T-helper 22 cell (primary cell): ENCODE measurements around the gene SELL.
"Not testable (repeated sequence)": the region's sequence is repeated elsewhere in the genome, so short reads cannot be mapped to it uniquely, and the experiment has no call there.

Experiments
- DNase-seq: peaks from one replicate; pipeline ENCODE4 v3.0.0-alpha.2; 2020; ENCODE audit warnings: low read depth

Gene SELL

DNA sequence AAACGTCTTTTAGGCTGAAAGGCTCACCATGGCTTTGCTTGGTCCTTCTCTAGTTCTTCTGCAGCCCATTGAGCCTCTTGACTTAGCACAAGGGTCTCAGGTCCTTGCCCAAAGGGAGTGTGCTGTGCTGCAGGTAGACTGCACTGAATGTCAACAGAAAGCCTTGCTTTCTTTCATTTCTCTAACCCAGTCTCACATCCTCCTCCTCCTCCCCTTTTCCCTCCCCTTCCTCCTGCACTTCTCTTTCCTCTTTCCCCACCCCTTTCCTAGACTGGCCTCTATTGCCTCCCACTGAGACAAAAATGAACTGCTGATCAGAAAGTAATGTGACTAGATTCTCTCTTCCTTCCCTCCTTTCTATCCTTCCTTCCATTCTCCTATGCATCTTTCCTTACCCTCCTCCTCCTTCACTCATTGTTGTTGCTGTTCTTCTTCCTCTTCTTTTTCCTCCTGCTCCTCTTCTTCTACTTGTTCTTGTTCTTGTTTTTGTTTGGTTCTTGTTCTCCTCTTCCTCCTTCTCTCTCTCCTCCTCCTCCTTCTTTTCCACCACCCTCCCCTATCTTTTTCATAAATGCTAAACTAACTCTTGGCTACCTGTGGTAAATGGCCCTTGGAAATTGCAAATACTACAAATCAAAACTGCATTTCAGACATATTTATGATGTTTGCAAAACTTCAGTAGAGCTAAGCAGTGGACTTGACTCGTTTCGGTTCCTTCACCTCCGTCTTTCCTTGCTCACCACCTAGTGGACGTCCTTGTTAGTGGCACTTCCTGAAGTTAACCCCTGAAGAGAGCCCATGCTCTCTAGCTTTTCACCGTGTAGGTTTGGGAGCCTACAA, at the start of gene SELL:
TSS of gene SELL (minus strand) at position 152 of the 840 bp plus-strand sequence. CDS start at position 30, 122 bp downstream.
- peak; percentile 39 for DNase-seq

DNA sequence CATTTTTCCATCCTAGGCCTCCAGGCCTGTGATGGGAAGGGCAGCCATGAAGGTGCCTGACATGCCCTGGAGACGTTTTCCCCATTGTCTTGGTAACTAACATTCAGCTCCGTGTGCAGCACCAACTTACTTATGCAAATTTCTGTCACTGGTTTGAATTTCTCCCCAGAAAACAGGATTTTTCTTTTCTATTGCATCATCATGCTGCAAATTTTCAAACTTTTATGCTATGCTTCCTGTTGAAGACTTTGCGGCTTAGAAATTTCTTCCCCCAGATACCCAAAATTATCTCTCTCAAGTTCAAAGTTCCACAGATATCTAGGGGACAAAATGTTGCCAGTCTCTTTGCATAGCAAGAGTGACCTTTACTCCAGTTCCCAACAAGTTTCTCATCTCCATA, 47.6 kb upstream of the SELL start:
- DNase-seq: no peak

DNA sequence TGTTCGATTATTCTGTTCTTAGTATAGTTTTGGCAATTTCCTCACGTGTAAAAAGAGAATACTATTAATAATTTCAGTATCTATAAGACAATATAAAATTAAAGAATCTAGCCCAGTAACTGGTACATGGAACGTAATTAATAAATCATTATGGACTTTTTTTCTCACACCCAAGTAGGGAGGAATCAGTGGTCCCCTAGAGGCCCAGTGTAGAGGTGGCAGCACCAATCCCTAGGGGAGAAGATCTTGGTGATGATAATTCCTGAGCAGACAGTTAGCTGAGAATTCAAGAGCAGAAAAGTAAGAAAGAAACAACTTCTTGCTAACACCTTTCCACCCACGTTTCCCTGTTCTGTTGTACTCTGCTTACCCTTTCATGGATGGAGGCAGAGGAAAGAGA, 42.1 kb upstream of the SELL start:
- no peak for DNase-seq

DNA sequence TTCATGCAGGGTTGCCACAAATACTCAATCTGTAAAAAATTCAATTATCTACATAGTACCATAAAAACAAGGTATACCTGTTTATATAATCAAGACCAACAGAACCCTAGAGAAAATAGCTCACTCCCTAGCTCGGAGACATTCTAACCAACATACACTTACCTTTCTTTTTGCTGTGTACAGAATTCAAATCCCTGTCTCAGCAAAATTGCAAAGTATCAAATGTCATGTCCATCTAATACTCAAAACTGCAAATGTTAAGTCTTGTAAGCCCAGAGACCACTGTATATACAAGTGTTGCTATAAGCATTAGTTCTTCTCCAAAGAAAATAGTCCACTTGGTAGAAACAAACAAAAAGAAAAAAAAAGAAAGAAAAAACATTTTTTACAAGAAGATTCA, 38.6 kb upstream of the SELL start:
- no peak for DNase-seq

DNA sequence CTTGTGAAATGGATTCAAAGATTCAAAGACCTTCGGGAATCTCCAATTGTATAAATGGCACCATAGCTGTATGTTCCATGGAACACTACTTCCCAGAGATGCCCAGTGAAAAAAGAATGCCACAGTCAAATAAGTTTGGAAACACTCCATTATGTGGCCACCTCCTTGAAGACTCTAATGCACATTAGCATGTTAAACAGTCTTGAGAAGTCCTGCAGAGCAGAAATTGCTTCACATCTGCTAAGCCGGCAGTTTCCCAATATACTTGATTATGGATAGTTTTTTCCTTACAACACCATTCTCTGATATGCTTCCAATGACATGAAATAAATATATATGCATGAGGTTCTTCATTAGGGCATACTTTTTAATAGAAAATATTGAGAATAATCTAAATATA, 35.1 kb upstream of the SELL start:
- no peak for DNase-seq

DNA sequence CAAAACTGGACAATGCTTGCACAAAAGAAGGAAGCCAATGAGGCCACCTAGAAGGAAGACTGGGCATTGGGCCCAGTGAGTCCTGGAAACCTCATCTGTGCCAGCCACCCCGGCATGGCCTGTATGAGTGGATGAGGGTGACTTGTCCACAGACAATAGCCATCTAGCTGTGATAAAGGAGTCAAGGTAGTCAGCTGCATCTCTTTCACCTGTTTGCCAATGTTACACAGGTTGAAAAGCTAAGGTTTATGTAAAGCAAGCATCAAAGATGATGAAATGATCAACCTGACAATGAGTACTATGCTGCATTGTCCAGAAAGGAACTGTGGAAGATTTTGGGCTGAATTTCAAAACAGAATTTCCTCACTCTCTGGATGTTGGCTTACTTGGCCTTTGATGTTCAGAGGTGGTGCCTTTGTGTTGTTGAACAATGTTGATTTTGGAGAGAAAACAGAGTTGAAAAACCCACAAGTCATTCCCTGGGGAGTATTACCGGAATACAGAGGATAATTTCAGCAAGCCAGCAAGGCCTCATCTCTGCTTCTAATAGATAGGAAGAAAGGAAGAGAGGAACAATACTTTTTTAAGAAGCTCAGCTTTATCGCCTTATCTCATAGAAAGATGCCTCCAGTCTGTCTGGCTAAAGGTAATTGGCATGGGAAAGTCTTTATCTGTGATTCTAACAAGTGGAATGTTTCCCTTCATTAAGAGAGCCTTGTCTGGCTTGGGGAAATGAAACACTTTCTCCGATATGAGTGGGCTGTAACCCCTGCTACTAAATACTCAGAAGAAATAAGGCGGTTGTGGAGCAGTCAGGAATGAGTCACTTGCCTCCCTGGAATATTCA, 33.8 kb upstream of the SELL start:
- DNase-seq: no peak

DNA sequence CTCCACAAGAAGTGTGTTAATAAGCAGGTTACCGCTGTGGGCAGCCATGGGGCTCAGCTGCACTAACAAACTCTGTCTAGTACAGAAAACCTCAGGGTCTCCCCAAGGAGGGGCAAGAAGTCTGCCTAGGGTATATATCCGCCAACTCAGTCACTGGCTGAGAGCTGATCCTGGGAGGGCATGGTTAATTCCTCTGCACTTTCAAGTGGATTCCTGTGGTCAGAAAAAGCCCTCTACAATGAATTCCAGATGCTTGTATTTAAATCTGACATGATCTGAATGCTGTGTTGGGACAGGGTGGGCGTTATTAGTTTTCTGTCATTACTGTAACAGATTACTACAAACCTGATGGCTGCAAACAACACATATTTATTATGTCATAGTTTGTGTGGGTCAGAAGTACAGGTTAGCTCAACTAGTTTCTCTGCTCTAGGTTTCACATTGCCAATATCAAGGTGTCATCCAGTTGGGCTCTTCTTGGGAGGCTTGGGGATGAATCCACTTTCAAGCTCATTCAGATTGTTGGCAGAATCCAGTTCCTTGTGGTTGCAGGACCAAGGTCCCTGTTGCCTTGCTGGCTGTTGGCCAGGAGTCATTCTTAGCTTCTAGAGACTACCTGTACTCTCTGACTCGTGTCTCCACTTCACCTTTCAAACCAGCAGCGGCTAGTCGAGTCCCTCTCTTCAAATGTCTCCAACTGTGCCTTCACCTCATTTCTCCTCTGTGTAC, 30.4 kb upstream of the SELL start:
- DNase-seq: no peak

DNA sequence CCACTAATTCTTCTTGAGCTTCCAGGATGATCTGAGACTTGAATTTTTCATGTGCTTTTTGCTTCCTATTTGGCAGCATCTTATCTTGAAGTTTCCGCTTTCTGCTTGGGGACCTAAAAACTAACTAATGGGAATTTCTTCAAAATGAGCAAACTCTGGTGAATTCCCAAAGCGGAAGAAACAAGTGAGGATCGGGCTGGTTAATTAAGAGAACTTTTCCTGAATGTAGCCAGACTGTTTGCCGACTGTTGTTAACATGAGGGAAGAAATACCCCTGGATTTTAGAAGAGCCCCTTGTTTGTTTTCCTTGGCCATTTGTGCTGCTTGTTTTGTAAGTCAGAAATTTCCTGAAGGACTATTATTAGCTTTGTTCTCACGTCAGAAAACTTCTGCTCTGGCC, 28.6 kb upstream of the SELL start:
- DNase-seq: no peak

DNA sequence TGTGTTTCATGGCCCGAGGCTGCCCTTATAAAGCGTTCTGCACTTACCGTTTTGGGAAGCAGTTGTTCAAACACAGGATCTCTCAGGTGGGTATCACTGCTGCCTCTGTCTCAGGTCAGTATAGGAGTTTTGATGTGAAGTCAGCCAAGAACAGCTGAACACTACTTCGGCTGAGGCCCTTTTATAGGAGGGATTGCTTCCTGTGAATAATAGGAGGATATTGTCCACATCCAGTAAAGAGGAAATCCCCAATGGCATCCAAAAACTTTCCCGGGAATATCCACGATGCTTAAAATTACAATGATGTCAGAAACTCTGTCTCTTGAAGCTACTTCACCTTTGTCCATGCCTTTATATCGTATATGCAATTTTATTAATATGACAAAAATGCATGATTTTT, 22.5 kb upstream of the SELL start, which contains the start of gene SELE:
TSS of gene SELE (minus strand) at position 156 of the 400 bp plus-strand sequence. CDS start 467 bp downstream, outside the sequence.
- no peak for DNase-seq

DNA sequence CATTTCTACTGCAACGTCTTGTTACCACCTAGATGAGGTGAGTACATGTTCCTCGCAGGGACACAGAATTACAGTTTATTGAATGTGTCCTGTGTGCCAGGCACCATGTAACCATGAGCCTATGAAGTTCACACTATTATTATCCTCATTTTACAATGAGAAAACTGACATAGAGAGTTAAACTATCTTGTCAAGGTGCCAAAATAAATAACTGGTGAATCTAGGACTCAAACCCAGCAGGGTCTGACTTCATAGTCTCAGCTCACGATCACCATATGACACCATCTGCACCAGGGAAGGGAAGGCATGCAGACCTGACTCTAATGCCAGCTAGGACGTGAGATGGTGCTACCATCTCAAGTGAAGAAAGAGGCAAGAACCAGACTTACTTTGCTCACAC, 20.0 kb upstream of the SELL start:
- no peak for DNase-seq

DNA sequence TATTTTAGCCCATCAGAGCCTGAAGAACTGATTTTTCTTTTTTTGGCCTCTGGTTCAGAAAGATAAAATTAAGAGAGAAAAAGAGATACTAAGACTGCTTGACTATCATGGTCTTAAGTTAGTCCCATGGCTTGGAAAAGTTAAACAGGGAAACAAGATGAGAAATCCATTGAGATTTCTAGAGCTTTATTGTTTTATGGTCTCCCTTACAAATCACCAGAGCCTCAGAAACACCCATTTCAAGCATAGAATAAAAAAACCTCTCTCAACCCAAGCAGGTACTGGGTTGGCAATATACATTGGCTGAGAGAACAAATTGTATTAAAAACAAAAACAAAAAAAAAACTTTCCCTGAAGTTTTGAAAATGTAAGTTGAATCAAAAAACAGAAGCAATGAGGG, 18.6 kb upstream of the SELL start:
- DNase-seq: no peak

DNA sequence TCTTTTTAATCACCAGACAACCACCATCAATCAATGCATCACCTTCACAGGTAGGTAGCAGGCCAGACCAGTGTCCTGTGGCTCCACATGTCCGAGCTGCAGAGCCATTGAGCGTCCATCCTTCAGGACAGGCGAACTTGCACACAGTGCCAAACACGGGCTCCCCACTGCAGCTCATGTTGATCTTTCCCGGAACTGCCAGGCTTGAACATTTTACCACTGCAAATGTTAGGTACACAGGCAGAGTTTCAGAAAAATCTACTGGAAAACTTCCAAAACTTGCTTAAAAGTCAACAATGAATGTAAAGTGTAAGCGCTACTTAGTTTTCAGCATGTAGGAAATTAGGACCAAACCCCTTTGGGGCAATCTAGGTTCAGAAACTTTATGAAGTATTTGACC, 15.9 kb upstream of the SELL start:
- no peak for DNase-seq

DNA sequence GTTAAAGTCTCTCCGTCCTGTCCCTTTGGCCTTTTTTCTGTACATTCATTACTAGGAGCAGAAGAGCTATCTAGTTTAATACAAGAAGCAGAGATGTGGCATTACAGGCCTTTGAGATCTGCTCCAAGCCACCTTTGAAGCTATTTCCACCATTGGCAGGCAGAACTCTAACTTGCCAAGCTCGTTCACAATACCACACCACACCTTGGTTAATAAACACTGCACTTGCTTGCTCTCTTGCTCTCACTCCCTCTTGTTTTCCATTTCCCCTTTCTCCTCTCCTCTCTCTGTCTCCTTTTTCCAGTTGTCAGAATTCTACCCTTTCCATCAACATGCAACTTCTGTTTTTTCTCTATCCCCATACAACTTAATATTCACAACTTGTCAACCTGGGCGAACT, 15.4 kb upstream of the SELL start:
- no peak for DNase-seq

DNA sequence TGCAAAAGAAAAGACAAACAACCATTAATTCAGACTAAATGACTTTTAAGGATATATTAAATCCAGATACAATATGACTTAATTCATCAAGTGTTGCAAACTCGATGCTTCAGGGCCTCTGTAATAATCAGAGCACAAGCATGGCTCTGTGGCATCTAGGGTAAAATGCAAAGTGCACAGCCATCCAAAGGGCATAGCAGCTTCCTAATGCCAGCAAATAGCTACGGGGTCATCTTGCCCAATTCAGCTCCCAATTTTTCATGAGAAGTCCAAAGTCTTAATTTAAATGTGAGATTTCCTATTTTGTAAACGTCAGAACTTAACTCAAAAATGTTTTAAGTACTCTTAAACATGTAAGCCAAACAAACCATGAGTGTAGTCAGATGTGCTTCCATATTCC, 14.5 kb upstream of the SELL start:
- no peak for DNase-seq

DNA sequence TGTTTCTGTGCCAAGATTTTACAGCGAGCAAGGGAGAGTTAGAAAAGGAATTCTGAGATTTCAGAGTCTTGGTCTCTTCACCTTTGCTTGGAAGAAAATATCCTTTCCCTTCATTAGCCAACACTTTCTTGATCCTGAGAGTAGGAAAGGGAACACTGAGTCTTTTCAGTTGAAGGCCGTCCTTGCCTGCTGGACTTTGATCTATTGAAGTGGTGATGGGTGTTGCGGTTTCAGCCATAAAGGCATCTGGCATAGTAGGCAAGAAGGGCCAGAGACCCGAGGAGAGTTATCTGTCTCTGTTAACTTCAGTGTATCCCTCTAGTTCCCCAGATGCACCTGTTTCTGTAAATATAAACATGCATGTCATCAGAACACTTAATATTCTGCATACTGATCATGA, 12.7 kb upstream of the SELL start:
- DNase-seq: no peak

DNA sequence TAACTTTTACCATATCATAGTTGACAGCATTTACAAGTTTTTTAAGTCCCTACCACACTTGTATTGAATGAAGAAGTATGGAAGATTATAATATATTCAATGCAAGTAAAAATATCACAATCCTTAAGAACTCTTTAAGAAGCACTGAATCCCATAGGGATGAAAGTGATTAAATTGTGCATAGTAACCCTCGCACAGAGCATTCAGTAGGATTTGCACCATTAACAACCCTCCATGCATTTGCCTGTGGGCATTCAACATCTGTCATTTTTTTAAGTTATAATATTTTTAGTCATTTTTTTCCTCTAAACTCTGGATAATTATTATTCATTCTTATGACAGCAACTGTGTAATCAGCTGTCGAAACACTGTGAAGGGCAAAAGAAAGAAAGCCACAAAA, 12.3 kb upstream of the SELL start:
- no peak for DNase-seq

DNA sequence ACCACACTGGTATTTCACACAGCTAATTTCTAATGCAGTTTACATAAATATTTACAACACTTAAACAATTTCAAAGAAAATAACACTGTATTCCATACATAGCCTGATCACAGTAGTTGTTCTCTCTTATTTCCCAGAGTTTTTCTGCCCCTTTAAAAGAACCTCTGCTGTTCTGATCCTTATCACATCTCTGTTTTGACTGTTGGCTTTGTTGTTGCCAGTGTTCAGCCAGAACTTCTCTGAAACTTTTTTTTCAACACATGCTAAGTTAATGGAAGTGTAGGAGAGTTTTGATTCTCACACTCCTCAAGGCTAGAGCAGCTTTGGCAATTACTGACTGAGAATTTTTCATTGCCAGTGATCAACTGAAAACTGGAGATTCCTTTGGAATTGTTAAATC, 11.4 kb upstream of the SELL start:
- DNase-seq: no peak

DNA sequence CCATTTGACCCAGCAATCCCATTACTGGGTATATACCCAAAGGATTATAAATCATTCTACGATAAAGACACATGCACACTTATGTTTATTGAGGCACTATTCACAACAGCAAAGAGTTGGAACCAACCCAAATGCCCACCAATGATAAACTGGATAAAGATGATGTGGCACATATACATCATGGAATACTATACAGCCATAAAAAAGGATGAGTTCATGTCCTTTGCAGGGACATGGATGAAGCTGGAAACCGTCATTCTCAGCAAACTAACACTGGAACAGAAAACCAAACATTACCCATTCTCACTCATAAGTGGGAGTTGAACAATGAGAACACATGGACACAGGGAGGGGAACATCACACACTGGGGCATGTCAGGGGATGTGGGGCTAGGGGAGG, 3.7 kb upstream of the SELL start:
- DNase-seq: not testable (repeated sequence)

DNA sequence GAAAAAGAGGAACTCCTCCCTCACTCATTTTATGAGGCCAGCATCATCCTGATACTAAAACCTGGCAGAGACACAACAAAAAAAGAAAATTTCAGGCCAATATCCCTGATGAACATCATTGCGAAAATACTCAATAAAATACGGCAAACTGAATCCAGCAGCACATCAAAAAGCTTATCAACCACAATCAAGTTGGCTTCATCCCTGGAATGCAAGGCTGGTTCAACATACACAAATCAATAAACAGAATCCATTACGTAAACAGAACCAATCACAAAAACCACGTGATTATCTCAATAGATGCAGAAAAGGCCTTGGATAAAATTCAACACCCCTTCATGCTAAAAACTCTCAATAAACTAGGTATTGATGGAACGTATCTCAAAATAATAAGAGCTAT, 1.7 kb upstream of the SELL start:
- not testable (repeated sequence) for DNase-seq

DNA sequence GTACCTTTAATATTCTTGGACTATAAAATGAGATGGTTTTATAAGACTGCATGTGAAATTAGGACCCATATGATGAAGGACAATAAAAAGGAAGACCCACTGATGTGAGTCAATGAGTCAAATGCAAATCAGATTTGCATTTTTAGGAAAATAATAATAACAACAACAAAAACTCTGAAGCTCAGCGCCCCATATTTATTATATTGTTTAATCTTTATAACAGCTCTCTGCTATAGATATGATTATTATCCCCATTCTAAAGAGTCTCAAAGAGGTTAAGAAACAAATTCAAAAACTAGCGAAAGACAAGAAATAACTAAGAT, 850 bp upstream of the SELL start:
- no peak for DNase-seq

DNA sequence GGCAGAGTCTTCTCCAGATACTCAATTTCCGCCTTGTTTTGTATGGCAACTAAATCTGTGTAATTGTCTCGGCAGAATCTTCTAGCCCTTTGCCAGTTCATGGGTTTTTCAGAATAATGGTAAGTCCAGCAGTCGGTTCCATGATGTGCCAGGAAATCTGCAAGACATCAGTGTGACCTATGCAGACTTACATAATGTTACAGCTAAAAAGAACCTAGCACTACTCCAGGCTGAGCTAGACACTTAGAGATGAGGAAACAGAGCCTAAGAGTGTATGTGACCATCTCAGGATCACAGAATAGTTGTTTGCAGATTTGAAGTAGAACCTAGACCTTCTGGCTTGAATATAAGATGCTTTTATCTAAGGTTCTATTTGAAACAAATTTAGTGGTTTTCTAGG, 2.8 kb downstream of the SELL start:
- no peak for DNase-seq

DNA sequence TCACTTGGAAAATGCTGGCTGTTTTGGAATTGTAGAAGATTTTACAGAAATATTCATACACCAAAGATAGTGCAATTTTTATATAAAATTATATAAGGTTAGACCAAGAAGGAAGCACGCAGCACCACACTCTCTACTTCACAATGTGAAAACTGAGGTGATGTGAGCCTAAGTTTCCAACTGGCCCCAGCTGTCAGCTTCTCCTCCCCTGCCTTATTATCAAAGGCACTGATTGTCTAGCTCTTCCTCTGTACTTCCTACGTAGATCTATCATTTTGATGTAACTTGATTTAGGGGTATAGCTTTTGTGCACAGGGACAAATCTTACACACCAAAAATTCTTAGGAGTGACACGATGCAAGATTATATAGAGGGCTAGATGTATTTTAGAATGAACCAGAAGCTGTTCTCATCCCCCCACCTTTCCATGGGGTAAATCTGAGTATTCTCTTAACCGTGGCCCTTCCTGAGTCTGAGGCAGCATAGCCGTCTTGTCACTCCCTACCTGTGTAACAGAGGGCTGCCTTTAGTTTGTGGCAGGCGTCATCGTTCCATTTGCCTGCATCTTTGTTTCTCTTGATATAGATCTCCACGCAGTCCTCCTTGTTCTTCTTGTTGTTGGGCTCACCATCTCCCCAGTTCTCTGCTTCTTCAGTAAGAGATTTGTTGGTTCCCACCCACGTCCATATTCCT, 3.4 kb downstream of the SELL start:
- DNase-seq: no peak
